Bone marrow (tissue), 2 donors: Measurements from ENCODE around the gene PEX11G.
"Not testable (repeated sequence)": the region's sequence is repeated elsewhere in the genome, so short reads cannot be mapped to it uniquely, and the experiment has no call there.

Experiments used
- DNase-seq, 2 donors: peaks; one replicate each; lab custom pipeline; 2025; lab: John Stamatoyannopoulos, UW

Gene PEX11G

GRCh38 chr19:7433456-7433855 is 55.4 kb downstream of the PEX11G start:
- DNase-seq = not testable (repeated sequence)

GRCh38 chr19:7429638-7430282 is 59.1 kb downstream of the PEX11G start:
- no peak for DNase-seq

- no peak for DNase-seq
These were observed 60.2 kb downstream of the PEX11G start for GRCh38 chr19:7428651-7429113.

- no peak for DNase-seq
These were observed 60.9 kb downstream of the PEX11G start for GRCh38 chr19:7427944-7428343.

GRCh38 chr19:7426986-7427385 is 61.8 kb downstream of the PEX11G start:
- no peak for DNase-seq
